Prostate gland (tissue), 2 donors: ENCODE results near the gene ELK3.

Source experiments
- POLR2A ChIP-seq: fragments of 450-650 bp; IDR thresholded peaks from one replicate; pipeline ENCODE4 v1.6.1; 2016; ENCODE audit warnings: antibody characterized with exemption, mild to moderate bottlenecking
- POLR2AphosphoS5 ChIP-seq: sonication (generic); formaldehyde crosslinking; IDR thresholded peaks from one replicate; pipeline ENCODE4 v1.6.1; 2017; ENCODE audit warnings: antibody characterized with exemption
- TF ChIP-seq, protein P1 (sequence below), 4 experiments: fragments of 200-600 bp in 2 of 4; fragments of 450-650 bp in 2 of 4; sonication (generic) in 2 of 4; IDR thresholded peaks; 1 replicate in 3 of 4; 2 replicates in 1 of 4; pipeline ENCODE4 v1.5.1; 2016 to 2019; ENCODE audit warnings: antibody characterized with exemption in 4 of 4, mild to moderate bottlenecking in 2 of 4, moderate library complexity in 2 of 4

- TF ChIP-seq, protein P1, sequence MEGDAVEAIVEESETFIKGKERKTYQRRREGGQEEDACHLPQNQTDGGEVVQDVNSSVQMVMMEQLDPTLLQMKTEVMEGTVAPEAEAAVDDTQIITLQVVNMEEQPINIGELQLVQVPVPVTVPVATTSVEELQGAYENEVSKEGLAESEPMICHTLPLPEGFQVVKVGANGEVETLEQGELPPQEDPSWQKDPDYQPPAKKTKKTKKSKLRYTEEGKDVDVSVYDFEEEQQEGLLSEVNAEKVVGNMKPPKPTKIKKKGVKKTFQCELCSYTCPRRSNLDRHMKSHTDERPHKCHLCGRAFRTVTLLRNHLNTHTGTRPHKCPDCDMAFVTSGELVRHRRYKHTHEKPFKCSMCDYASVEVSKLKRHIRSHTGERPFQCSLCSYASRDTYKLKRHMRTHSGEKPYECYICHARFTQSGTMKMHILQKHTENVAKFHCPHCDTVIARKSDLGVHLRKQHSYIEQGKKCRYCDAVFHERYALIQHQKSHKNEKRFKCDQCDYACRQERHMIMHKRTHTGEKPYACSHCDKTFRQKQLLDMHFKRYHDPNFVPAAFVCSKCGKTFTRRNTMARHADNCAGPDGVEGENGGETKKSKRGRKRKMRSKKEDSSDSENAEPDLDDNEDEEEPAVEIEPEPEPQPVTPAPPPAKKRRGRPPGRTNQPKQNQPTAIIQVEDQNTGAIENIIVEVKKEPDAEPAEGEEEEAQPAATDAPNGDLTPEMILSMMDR (IDR thresholded peaks at IDR 0.05) = no peak
- TF ChIP-seq POLR2A (peak; percentile 29), POLR2AphosphoS5 (no peak)
These were observed at the start of gene ELK3 for GRCh38 chr12:96193725-96194575.
